ENCODE results near the gene ABI1.

The ABI1 gene

GRCh38 chr10:26714415-26715136 lies 146.2 kb downstream of the ABI1 start:
- no peak overlapping the region for H2BK120ac ChIP-seq (ENCODE audit: low read depth, low read length)
- no peak overlapping the region for H3K23ac ChIP-seq (ENCODE audit: low read length in 2 of 2)
- no peak overlapping the region for H3K9ac ChIP-seq (ENCODE audit: low read length)
- no peak overlapping the region for H4K91ac ChIP-seq (ENCODE audit: low read length)
- no peak overlapping the region for H2AK5ac ChIP-seq (ENCODE audit: low read length, severe bottlenecking)
- H3K27me3 ChIP-seq (ENCODE audit: control insufficient read depth in 1 of 2, insufficient read depth in 1 of 2, low read length in 2 of 2): no peaks in the 10 kb centered on the region
- H2BK12ac ChIP-seq (ENCODE audit: low read length in 2 of 2): no peak overlapping the region
- no peak overlapping the region for H4K8ac ChIP-seq (ENCODE audit: low read length)
- H3K4me3 ChIP-seq (ENCODE audit: insufficient read depth in 1 of 2, low read depth in 1 of 2, low read length in 2 of 2): no peak overlapping the region
- no peak overlapping the region for H2BK5ac ChIP-seq (ENCODE audit: low read depth, low read length, poor library complexity, severe bottlenecking)
- no peak overlapping the region for H2BK15ac ChIP-seq (ENCODE audit: low read depth, poor library complexity, severe bottlenecking)
- peaks cover 14% of the 10 kb centered on the region for H3K79me1 ChIP-seq (replicated peaks; ENCODE audit: low read length, poor library complexity, severe bottlenecking)
- no peaks in the 10 kb centered on the region for H3K9me3 ChIP-seq (ENCODE audit: control insufficient read depth, low read length)
- peaks cover 7 to 33% of the 10 kb centered on the region in 2 experiments for H3K36me3 ChIP-seq (ENCODE audit: control insufficient read depth in 1 of 2, insufficient read depth in 2 of 2, low read depth in 1 of 2, low read length in 2 of 2)
- DNase-seq: no peak
- no peak overlapping the region for H3K4ac ChIP-seq (ENCODE audit: low read depth in 1 of 2, low read length in 2 of 2)
- H3K27ac ChIP-seq (ENCODE audit: low read length, poor library complexity, severe bottlenecking): no peak overlapping the region
- no peak overlapping the region for H3K18ac ChIP-seq (ENCODE audit: low read depth in 1 of 2, low read length in 2 of 2)
- no peak overlapping the region for H3K4me2 ChIP-seq (ENCODE audit: low read length, poor library complexity, severe bottlenecking)
- no peaks in the 10 kb centered on the region for H3K4me1 ChIP-seq (ENCODE audit: control insufficient read depth, insufficient read depth, low read depth, low read length)
- WGBS: no CpG with 5 or more reads among the region's 1 CpG
- no peak overlapping the region for H3K14ac ChIP-seq (ENCODE audit: low read length in 2 of 2)
- H2AFZ ChIP-seq (ENCODE audit: low read depth, low read length): no peak overlapping the region

GRCh38 chr10:26711324-26711723 lies 149.4 kb downstream of the ABI1 start:
- Histone ChIP-seq H2BK5ac (ENCODE audit: low read depth, low read length, poor library complexity, severe bottlenecking) (no peak overlapping the region), H4K91ac (ENCODE audit: low read length) (no peak overlapping the region), H3K14ac (ENCODE audit: low read length in 2 of 2) (no peak overlapping the region), H3K18ac (ENCODE audit: low read depth in 1 of 2, low read length in 2 of 2) (no peak overlapping the region), H3K4me1 (ENCODE audit: control insufficient read depth, insufficient read depth, low read depth, low read length) (peaks cover 6% of the 10 kb centered on the region), H2BK15ac (ENCODE audit: low read depth, poor library complexity, severe bottlenecking) (no peak overlapping the region), H3K27ac (ENCODE audit: low read length, poor library complexity, severe bottlenecking) (no peak overlapping the region), H4K8ac (ENCODE audit: low read length) (no peak overlapping the region), H2AFZ (ENCODE audit: low read depth, low read length) (no peak overlapping the region), H3K4me3 (ENCODE audit: insufficient read depth in 1 of 2, low read depth in 1 of 2, low read length in 2 of 2) (no peak overlapping the region), H2BK120ac (ENCODE audit: low read depth, low read length) (no peak overlapping the region), H3K9me3 (ENCODE audit: control insufficient read depth, low read length) (no peaks in the 10 kb centered on the region), H3K4me2 (ENCODE audit: low read length, poor library complexity, severe bottlenecking) (no peak overlapping the region), H3K4ac (ENCODE audit: low read depth in 1 of 2, low read length in 2 of 2) (no peak overlapping the region), H3K79me1 (replicated peaks; ENCODE audit: low read length, poor library complexity, severe bottlenecking) (peaks cover 30% of the 10 kb centered on the region), H3K9ac (ENCODE audit: low read length) (no peak overlapping the region), H3K36me3 (ENCODE audit: control insufficient read depth in 1 of 2, insufficient read depth in 2 of 2, low read depth in 1 of 2, low read length in 2 of 2) (peaks cover 30 to 50% of the 10 kb centered on the region in 2 experiments), H3K23ac (ENCODE audit: low read length in 2 of 2) (no peak overlapping the region), H2BK12ac (ENCODE audit: low read length in 2 of 2) (no peak overlapping the region), H3K27me3 (ENCODE audit: control insufficient read depth in 1 of 2, insufficient read depth in 1 of 2, low read length in 2 of 2) (no peaks in the 10 kb centered on the region), H2AK5ac (ENCODE audit: low read length, severe bottlenecking) (no peak overlapping the region)
- DNase-seq: no peak
- 100% methylated on average over 3 of the region's 5 CpGs for WGBS

- DNase-seq: no peak
- Histone ChIP-seq H2BK5ac (ENCODE audit: low read depth, low read length, poor library complexity, severe bottlenecking) (no peak overlapping the region), H2BK12ac (ENCODE audit: low read length in 2 of 2) (no peak overlapping the region), H2BK120ac (ENCODE audit: low read depth, low read length) (no peak overlapping the region), H2AFZ (ENCODE audit: low read depth, low read length) (no peak overlapping the region), H4K8ac (ENCODE audit: low read length) (no peak overlapping the region), H3K27me3 (ENCODE audit: control insufficient read depth in 1 of 2, insufficient read depth in 1 of 2, low read length in 2 of 2) (no peaks in the 10 kb centered on the region), H3K36me3 (ENCODE audit: control insufficient read depth in 1 of 2, insufficient read depth in 2 of 2, low read depth in 1 of 2, low read length in 2 of 2) (peaks cover 34 to 35% of the 10 kb centered on the region in 2 experiments), H3K9me3 (ENCODE audit: control insufficient read depth, low read length) (no peaks in the 10 kb centered on the region), H2BK15ac (ENCODE audit: low read depth, poor library complexity, severe bottlenecking) (no peak overlapping the region), H3K4me1 (ENCODE audit: control insufficient read depth, insufficient read depth, low read depth, low read length) (peaks cover 8% of the 10 kb centered on the region), H3K23ac (ENCODE audit: low read length in 2 of 2) (no peak overlapping the region), H4K91ac (ENCODE audit: low read length) (no peak overlapping the region), H3K18ac (ENCODE audit: low read depth in 1 of 2, low read length in 2 of 2) (no peak overlapping the region), H3K27ac (ENCODE audit: low read length, poor library complexity, severe bottlenecking) (no peak overlapping the region), H3K4ac (ENCODE audit: low read depth in 1 of 2, low read length in 2 of 2) (no peak overlapping the region), H3K14ac (ENCODE audit: low read length in 2 of 2) (no peak overlapping the region), H3K4me2 (ENCODE audit: low read length, poor library complexity, severe bottlenecking) (no peak overlapping the region), H3K9ac (ENCODE audit: low read length) (no peak overlapping the region), H3K79me1 (replicated peaks; ENCODE audit: low read length, poor library complexity, severe bottlenecking) (peaks cover 34% of the 10 kb centered on the region), H3K4me3 (ENCODE audit: insufficient read depth in 1 of 2, low read depth in 1 of 2, low read length in 2 of 2) (no peak overlapping the region), H2AK5ac (ENCODE audit: low read length, severe bottlenecking) (no peak overlapping the region)
- 89% methylated on average over 10 of the region's 10 CpGs for WGBS
Measured at GRCh38 chr10:26706936-26707335, 153.8 kb downstream of the ABI1 start.

GRCh38 chr10:26706206-26706605 lies 154.6 kb downstream of the ABI1 start:
- Histone ChIP-seq H2BK120ac (ENCODE audit: low read depth, low read length) (no peak overlapping the region), H2BK12ac (ENCODE audit: low read length in 2 of 2) (no peak overlapping the region), H3K4ac (ENCODE audit: low read depth in 1 of 2, low read length in 2 of 2) (no peak overlapping the region), H3K36me3 (ENCODE audit: control insufficient read depth in 1 of 2, insufficient read depth in 2 of 2, low read depth in 1 of 2, low read length in 2 of 2) (peaks cover 34 to 41% of the 10 kb centered on the region in 2 experiments), H2BK5ac (ENCODE audit: low read depth, low read length, poor library complexity, severe bottlenecking) (no peak overlapping the region), H3K27ac (ENCODE audit: low read length, poor library complexity, severe bottlenecking) (no peak overlapping the region), H2AK5ac (ENCODE audit: low read length, severe bottlenecking) (no peak overlapping the region), H3K9me3 (ENCODE audit: control insufficient read depth, low read length) (no peaks in the 10 kb centered on the region), H3K23ac (ENCODE audit: low read length in 2 of 2) (no peak overlapping the region), H3K9ac (ENCODE audit: low read length) (no peak overlapping the region), H4K8ac (ENCODE audit: low read length) (no peak overlapping the region), H3K14ac (ENCODE audit: low read length in 2 of 2) (no peak overlapping the region), H3K27me3 (ENCODE audit: control insufficient read depth in 1 of 2, insufficient read depth in 1 of 2, low read length in 2 of 2) (no peaks in the 10 kb centered on the region), H3K79me1 (replicated peaks; ENCODE audit: low read length, poor library complexity, severe bottlenecking) (peaks cover 38% of the 10 kb centered on the region), H3K4me1 (ENCODE audit: control insufficient read depth, insufficient read depth, low read depth, low read length) (peaks cover 8% of the 10 kb centered on the region), H3K4me3 (ENCODE audit: insufficient read depth in 1 of 2, low read depth in 1 of 2, low read length in 2 of 2) (no peak overlapping the region), H4K91ac (ENCODE audit: low read length) (no peak overlapping the region), H3K18ac (ENCODE audit: low read depth in 1 of 2, low read length in 2 of 2) (no peak overlapping the region), H3K4me2 (ENCODE audit: low read length, poor library complexity, severe bottlenecking) (no peak overlapping the region), H2BK15ac (ENCODE audit: low read depth, poor library complexity, severe bottlenecking) (no peak overlapping the region), H2AFZ (ENCODE audit: low read depth, low read length) (no peak overlapping the region)
- 94% methylated on average over 6 of the region's 6 CpGs for WGBS
- no peak for DNase-seq

Data from mesenchymal stem cell (in vitro differentiated cells and primary cell).